ENCODE results near the gene TIMELESS. TPM values are rescaled to one million over a fixed set of nuclear protein-coding genes. Genes with fewer than 3 reads are reported as not detected.
"Not testable (repeated sequence)": the region's sequence is repeated elsewhere in the genome, so short reads cannot be mapped to it uniquely, and the experiment has no call there.

TIMELESS gene
- total RNA-seq, 2 donors from 2014 or later = 5.8 to 9.7 TPM

DNA sequence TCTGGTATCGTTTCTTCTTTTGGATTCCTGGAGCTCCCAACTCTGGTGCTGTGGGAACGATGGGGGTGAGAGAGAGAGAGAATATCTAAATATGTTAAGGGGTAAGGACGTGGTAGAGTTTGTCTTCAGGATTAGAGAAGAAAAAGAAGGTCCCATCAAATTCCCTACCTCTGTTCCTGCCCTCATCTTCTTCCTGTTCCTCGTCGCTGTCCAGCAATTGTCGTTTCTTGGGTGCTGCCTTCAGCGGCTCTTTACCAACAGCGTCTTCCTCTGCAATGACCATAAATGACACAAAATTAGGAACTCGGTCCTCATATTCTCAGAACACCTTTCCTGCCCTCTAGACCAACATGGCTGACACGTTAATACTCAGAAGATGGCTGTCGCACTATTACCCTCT is 31.5 kb downstream of the TIMELESS start:
- ATAC-seq (no peak), DNase-seq (no peak)
- intact Hi-C loops (cut with DNase I, micrococcal nuclease) = no loop called here

DNA sequence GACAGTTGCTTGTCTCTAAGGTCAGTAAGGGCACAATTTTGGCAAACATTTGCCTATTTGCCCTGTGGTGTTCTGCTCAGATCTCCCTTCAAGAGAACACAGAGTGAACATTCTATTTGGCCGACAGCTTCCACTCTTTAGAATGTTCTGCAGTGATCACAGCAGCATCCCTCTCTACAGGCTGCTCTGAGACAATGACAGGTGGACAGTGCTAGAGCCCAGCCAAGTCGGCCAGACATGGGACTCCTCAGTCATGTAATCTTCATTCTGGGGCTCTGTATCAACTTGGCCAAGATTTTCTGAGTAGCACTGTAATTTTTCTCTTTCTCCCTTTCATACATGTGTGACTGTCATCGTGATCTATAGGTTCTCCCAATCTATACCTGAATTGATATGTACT is 34.8 kb downstream of the TIMELESS start:
- intact Hi-C loops (cut with DNase I, micrococcal nuclease) = no loop called here

DNA sequence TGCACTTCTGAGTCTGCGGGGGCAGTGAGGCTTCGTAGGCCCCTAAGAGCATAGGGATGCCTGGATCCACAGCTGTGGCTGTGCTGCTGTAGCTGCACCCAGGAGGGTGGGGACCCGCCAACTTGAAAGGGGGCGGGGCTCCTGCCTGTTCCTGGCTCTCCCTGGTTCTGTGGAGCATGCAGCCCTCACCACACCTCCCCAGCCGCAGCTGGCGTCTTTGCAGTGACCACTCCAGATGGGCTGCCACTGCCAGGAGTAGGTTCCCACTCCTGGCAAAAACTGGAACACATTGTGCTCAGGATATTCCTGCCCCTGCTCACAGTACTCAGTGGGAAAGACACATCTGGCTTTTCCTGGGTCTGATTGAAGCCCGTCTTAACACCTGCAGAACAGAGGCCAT is 35.8 kb downstream of the TIMELESS start:
- ATAC-seq (no peak), DNase-seq (no peak)
- intact Hi-C loops (cut with DNase I, micrococcal nuclease) = no loop called here

More for the DNA sequence above, 34.8 kb downstream of the TIMELESS start:
- DNase-seq = no peak
- no peak for ATAC-seq

DNA sequence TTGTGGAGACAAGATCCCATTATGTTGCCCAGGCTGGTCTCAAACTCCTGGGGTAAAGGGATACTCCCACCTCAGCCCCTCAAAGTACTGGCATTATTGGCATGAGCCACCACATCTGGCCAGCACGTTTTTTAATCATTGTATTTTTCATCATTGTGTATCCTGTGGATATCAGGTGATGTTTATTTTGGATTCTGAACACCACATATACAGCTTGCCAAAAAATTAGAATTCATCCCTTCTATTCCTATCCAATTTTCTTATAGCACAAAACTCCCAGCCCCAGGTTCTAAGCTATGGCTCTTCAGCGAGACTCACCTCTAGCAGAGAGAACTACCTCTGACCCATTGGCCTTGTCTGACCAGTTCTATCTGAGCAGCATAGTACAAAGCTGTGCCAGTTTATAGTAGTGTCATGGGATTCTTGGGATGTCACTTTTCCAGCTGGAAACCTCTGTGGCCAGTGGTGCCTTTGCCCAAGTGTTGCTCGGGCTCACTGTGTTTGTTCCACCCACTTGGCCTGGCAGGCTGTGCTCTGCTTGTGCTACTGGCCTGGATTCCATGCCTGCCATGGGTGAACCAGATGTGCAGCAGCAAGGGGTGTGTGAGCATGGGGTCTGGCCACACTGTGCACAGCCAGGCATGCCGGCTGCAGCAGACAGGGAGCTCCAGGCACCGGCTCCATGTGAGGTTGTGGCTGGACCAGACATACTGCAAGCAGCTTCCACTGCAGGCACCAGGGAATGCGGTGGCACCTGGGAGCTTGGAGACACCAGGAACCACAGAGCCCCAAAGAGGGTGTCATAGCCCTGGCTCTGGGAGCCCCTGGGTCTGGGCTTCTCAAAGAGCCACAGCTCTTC is 37.2 kb downstream of the TIMELESS start:
- intact Hi-C loops (cut with DNase I, micrococcal nuclease) = no loop called here
- ATAC-seq (no peak), DNase-seq (no peak)

DNA sequence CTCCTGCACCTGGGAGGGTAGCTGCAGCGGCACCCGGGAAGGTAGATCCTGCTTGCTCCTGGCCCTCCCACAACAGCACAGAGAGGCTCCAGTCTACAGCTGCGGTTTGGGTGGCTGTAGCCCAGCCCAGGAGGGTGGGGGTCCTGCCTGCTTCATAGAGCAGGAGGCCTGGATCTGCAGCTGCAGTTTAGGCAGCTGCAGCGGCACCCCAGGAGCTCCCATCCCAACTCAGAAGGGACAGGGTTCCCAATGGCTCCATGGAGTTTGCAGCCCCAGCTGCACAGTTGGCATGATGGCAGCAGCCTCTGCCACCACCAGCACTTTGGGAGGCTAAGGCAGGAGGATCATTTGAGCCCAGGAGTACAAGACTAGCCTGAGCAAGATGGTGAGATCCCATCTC is 38.5 kb downstream of the TIMELESS start:
- ATAC-seq = no peak
- no peak for DNase-seq
- intact Hi-C loops (cut with DNase I, micrococcal nuclease) = no loop called here

DNA sequence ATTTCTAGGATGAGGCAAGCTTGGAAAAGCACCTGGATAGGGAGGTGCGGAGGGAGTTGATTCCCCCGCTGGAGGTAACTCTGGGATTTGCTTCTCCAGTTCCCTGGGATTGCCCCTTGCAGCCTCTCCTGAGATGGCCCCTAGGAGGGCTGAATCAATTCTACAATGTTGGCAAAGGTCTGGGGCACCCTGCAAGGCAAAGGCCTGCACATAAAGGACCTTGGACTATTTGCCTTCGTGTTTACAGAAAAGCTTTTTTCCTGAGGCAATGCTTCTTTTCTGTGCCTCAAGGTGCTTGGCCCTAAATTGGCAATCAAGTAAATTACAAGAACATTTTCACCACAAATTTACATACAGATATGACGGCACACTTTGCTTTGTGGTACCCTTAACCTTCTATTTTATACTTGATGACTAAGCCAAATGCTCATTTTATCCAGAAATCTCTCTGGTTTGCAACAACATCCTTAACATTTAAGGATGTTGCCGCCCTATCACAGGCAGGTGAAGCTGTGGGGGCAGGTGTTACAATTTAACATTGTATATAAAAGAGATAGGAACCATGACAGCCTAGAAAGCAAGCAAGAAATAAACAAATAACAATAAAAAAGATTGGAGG is 40.3 kb downstream of the TIMELESS start:
- no peak for ATAC-seq
- no peak for DNase-seq
- intact Hi-C loops (cut with DNase I, micrococcal nuclease) = no loop called here

DNA sequence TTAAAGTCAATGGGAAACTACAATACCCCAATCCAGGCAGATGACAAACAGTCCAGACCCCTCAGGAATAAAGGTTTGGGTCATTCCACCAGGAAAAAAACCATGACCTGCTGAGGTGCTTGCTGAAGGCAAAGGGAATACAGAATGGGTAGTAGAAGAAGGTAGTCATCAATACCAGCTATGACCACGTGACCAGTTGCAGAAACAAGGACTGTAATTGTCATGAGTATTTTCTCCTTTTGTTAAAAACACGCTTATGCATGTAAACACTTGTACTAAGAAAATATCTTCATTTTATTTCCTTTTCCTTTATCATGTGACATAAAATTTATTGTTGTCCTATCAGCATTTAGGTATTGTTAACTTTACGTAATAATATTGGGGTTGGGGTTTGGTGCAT is 45.0 kb downstream of the TIMELESS start:
- intact Hi-C loops (cut with DNase I, micrococcal nuclease); ATAC-seq: not testable (repeated sequence)

DNA sequence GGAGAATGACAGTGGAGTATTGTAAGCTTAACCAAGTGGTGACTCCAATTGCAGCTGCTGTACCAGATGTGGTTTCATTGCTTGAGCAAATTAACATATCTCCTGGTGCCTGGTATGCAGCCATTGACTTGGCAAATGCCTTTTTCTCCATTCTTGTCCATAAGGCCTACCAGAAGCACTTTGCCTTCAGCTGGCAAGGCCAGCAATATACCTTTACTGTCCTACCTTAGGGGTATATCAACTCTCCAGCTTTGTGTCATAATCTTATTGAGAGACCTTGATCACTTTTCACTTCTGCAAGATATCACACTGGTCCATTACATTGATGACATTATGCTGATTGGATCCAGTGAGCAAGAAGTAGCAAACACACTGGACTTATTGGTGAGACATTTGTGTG is 47.6 kb downstream of the TIMELESS start:
- DNase-seq; ATAC-seq; intact Hi-C loops (cut with DNase I, micrococcal nuclease): not testable (repeated sequence)

More for the DNA sequence above, 45.0 kb downstream of the TIMELESS start:
- not testable (repeated sequence) for DNase-seq

DNA sequence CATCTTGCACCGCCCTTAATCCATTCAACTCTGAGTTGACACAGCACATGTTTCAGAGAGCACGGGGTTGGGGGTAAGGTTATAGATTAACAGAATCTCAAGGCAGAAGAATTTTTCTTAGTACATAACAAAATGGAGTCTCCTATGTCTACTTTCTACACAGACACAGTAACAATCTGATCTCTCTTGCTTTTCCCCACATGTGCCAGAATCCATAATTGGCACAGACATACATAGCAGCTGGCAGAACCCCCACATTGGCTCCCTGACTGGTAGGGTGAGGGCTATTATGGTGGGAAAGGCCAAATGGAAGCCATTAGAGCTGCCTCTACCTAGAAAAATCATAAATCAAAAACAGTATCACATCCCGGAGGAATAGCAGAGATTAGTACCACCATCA is 48.1 kb downstream of the TIMELESS start:
- DNase-seq; intact Hi-C loops (cut with DNase I, micrococcal nuclease); ATAC-seq: not testable (repeated sequence)

DNA sequence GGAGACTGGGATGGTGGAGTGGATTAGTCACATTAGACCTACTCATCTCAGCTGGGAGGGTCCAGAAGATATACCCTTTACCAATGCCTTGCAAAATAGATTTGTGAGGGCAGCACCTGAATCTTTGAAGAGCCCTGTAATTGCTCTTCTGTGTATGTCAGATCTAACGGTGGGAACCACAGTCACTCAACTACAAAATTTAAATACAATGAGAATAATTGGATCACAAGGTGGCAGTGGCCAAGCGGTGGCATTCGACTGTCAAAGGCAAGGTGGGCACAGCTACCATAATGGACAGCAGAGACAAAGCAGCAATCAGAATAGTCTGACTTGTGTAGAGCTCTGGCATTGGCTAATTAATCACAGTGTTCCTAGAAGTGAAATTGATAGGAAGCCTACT is 49.8 kb downstream of the TIMELESS start:
- ATAC-seq; intact Hi-C loops (cut with DNase I, micrococcal nuclease); DNase-seq: not testable (repeated sequence)

DNA sequence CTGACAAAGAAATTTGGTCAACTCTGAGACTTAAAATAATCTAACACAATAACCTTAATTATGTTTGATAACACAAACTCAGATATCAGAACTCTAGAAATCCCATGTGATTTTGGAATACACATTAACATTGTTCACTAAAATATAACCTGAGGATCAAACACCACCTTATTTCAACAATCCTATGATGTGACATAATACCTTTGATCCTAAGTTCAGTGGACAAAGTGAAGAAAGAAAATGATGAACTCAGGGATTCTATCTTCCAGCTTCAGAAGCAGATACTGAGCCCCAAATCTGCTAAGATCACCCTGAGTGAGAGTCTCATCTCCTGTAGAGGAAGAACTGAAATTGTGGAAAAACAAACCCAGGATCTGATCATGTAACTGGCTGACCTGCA is 50.9 kb downstream of the TIMELESS start:
- ATAC-seq = no peak
- DNase-seq = no peak
- intact Hi-C loops (cut with DNase I, micrococcal nuclease) = no loop called here

DNA sequence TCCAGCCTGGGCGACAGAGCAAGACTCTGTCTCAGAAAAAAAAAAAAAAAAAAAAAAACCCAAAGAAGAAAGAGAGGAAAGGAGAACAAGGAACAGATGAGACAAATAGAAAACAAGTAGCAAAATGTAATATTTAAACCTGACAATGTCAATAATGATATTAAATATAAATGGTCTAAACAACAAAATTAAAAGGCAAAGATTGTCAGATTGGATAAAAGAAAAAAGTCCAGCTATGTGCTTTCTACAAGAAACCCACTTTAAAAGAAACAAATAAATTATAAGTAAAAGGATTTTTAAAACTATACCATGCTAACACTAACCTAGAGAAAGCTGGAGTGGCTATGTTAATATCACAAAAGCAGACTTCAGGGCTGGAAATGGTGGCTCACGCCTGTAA is 56.9 kb downstream of the TIMELESS start:
- intact Hi-C loops (cut with DNase I, micrococcal nuclease) = no loop called here
- ATAC-seq (no peak), DNase-seq (no peak)

DNA sequence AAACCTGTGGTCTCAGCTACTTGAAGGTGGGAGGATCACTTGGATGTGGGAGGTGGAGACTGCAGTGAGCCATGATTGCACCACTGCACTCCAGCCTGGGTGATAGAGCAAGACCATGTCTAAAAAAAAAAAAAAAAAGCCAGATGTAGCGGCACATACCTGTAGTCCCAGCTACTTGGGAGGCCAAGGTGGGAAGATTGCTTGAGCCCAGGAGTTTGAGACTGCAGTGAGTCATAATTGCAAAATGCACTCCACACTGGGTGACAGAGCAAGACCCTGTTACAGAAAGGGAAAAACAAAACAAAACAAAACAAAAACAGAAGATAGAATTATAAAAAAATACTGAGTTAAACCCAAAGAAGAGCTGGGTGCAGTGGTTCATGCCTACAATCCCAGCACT is 57.5 kb downstream of the TIMELESS start:
- no peak for ATAC-seq
- intact Hi-C loops (cut with DNase I, micrococcal nuclease) = no loop called here
- DNase-seq = no peak

DNA sequence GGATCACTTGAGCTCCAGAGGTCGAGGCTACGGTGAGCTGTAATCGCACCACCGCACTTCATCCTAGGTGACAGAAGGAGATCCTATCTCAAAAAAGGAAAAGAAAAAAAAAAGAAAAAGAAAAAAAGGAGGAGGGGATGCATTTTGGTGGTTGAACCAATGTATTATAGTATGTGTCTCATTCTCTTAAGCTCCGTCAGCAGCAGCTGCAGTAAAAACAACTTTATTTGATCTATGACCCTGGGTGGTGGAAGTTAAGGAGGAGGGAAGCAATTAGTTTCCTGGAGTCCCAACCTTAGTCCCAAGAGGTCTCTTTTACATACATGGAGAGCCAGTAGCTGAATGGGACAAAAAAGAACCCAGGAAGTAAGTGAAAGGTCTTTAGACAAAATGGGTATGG is 59.8 kb downstream of the TIMELESS start:
- ATAC-seq (peak; percentile 82), DNase-seq (no peak)
- intact Hi-C loops (cut with DNase I, micrococcal nuclease) = no loop called here

DNA sequence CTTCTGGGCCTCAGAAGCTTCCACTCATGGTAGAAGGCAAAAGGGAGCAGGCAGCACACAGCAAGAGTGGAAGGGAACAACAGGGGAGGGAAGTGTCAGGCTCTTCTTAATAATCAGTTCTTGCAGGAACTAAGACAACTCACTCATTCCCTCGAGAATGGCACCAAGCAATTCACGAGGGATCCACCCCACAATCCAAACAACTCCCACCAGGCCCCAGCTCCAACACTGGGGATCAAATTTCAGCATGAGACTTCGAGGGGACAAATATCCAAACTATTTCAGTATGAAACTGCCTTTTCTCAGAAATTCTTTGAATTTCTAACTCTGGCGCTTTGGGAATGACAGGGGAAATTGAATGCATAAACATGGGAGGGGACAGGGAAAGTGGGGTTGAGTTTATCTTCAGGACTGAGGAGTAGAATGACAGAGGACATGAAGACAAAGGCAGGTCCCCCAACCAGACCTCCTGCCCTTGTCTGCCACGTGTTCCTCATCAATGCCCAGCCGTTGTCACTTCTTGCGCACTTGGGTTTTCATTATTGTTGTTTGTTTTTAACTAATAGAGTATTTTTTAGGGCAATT is 62.0 kb downstream of the TIMELESS start:
- no peak for DNase-seq
- ATAC-seq = no peak
- intact Hi-C loops (cut with DNase I, micrococcal nuclease) = no loop called here

DNA sequence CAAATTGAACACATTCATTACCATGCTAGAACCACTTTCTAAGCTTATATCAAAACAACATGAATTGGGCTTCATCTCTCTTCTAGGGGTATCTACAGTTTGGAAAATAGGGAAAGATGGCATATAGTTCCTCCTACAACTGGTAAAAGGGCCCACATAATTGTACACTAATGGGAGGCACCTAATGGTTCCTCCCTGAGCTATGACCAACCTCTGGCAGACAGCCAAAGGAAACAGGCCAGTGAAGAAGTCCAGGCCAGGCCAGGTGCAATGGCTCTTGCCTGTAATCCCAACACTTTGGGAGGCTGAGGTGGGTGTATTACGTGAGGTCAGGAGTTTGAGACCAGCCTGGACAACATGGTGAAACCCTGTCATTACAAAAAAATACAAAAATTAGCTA is 63.4 kb downstream of the TIMELESS start:
- DNase-seq = no peak
- ATAC-seq = no peak
- intact Hi-C loops (cut with DNase I, micrococcal nuclease) = no loop called here

DNA sequence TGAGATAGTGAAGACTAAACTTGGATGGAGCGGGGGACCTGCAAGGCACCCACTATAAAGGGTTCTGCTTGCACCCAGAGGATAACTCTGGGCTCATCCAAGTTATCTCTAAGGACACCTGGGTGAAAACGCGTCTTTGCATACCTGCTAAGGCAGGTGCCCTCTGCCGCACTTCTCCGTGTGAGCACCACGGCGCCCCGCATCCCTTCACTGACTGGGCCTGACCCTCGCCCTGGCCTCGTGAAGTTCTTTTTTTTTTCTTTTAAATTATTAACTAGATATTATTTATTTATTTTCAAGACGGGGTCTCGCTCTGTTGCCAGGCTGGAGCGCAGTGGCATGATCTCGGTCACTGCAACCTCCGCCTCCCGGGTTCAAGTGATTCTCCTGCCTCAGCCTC is 66.6 kb downstream of the TIMELESS start:
- ATAC-seq = no peak
- intact Hi-C loops (cut with DNase I, micrococcal nuclease) = no loop called here

DNA sequence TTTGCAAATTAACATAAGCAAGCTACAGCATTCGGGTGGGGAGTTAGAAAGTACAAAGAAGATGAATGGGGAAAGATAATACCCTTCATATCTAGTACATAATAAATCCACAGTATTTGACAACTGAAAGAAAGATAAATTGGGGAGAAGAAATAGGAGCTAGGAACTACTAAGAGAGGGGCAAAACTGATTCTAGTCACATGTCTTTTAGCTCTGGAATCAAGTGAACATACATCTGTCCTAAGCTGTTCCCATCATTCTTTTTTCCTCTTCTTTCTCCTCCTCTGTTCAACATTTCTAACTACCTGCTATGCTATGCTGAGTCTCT is 71.3 kb downstream of the TIMELESS start:
- intact Hi-C loops (cut with DNase I, micrococcal nuclease) = no loop called here
- ATAC-seq (no peak), DNase-seq (no peak)

More for the DNA sequence above, 66.6 kb downstream of the TIMELESS start:
- DNase-seq = no peak

DNA sequence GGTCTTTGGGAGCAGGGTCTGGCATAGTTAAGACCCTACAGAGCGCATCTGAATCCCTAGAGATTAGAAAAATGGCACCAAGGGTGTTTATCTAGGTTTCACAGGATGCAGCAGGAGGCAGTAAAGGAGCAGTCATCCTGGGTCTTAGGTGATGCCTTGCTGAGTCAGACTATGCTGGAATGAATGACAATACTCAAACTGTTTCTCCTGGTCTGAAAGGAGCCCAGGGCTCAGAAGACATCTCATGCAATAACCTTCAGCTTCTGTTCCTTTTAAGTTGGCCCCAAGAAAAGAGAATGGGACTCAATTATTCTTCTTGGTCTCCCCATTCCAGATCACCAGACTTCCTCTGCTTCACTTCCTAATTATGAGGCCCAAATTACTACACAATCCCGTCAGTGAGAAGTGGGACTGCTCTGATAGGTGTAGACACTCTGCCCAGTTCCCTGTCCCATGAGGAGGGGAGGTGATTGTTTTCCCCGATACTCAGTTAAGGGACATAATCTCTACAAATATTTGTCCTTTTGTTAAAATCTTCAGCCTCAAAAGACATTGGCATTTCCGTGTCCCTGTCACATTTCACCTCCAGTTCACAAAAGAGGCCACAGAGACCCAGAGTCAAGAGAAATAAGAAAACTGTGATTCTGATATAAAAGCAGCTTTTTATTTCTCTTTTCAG is 71.8 kb downstream of the TIMELESS start:
- ATAC-seq = no peak
- DNase-seq = no peak
- intact Hi-C loops (cut with DNase I, micrococcal nuclease) = no loop called here

All from left colon (tissue), 2 donors.